Stimulated activated CD4-positive, alpha-beta T cell treated with anti-CD3 and anti-CD28 coated beads, Interleukin-12 subunit alpha, Interleukin-12 subunit beta, amount 100 ng/mL, for 24 hours (primary cell): ENCODE results near the gene IRS2.

Experiments used
- DNase-seq, 2 experiments: peaks; one replicate each; pipeline ENCODE4 v3.0.0-alpha.2; 2020; ENCODE audit warnings: low read depth in 2 of 2

Gene IRS2

GRCh38 chr13:109756778-109757177 lies 29.6 kb downstream of the IRS2 start:
- DNase-seq, result no peak

GRCh38 chr13:109755997-109756396 lies 30.4 kb downstream of the IRS2 start:
- DNase-seq, result no peak

- DNase-seq, result no peak
Measured at GRCh38 chr13:109755551-109755950, 30.8 kb downstream of the IRS2 start.

GRCh38 chr13:109751477-109751876 lies 34.9 kb downstream of the IRS2 start:
- no peak for DNase-seq

GRCh38 chr13:109750221-109750775 lies 36.1 kb downstream of the IRS2 start:
- no peak for DNase-seq

GRCh38 chr13:109749365-109749764 lies 37.0 kb downstream of the IRS2 start:
- DNase-seq, result no peak

- no peak for DNase-seq
Measured at GRCh38 chr13:109748677-109749076, 37.7 kb downstream of the IRS2 start.

GRCh38 chr13:109747524-109747923 lies 38.9 kb downstream of the IRS2 start:
- no peak for DNase-seq

GRCh38 chr13:109746364-109746763 lies 40.0 kb downstream of the IRS2 start:
- no peak for DNase-seq

GRCh38 chr13:109745702-109746101 lies 40.7 kb downstream of the IRS2 start:
- DNase-seq, result no peak

- DNase-seq, result no peak
Measured at GRCh38 chr13:109745060-109745459, 41.3 kb downstream of the IRS2 start.

GRCh38 chr13:109744512-109745051 lies 41.8 kb downstream of the IRS2 start:
- no peak for DNase-seq

GRCh38 chr13:109743706-109744453 lies 42.5 kb downstream of the IRS2 start:
- DNase-seq, result peak in 1 of 2 experiments; percentile 4

- DNase-seq, result no peak
Measured at GRCh38 chr13:109741966-109742365, 44.4 kb downstream of the IRS2 start.

- no peak for DNase-seq
Measured at GRCh38 chr13:109740721-109741120, 45.7 kb downstream of the IRS2 start.

- DNase-seq, result no peak
Measured at GRCh38 chr13:109740121-109740520, 46.3 kb downstream of the IRS2 start.

- no peak for DNase-seq
Measured at GRCh38 chr13:109738298-109738746, 48.1 kb downstream of the IRS2 start.

GRCh38 chr13:109737606-109738005 lies 48.8 kb downstream of the IRS2 start:
- DNase-seq, result peak in 1 of 2 experiments; percentile 7

- DNase-seq, result no peak
Measured at GRCh38 chr13:109737046-109737573, 49.3 kb downstream of the IRS2 start.

- DNase-seq, result no peak
Measured at GRCh38 chr13:109735436-109735966, 50.9 kb downstream of the IRS2 start.

- no peak for DNase-seq
Measured at GRCh38 chr13:109734002-109734785, 52.2 kb downstream of the IRS2 start.

- no peak for DNase-seq
Measured at GRCh38 chr13:109733550-109733949, 52.8 kb downstream of the IRS2 start.
